Effector memory CD8-positive, alpha-beta T cell (primary cell): ENCODE data around the gene ELP4.
"Not testable (repeated sequence)": the region's sequence is repeated elsewhere in the genome, so short reads cannot be mapped to it uniquely, and the experiment has no call there.

Experiments used
- ATAC-seq: fragments of 150-1000 bp; cut with Tn5 transposase; replicated peaks from 2 replicates; pipeline ENCODE4 v1.10.0; 2021; ENCODE audit warnings: mild to moderate bottlenecking, moderate library complexity
- DNase-seq, 3 experiments: peaks; one replicate each; pipeline ENCODE4 v3.0.0; 2021
- H3K27ac Mint-ChIP-seq, 2 donors: one replicate each; pipeline ENCODE4 v1.8.0; 2022; ENCODE audit warnings: mild to moderate bottlenecking in 2 of 2, mixed read lengths in 2 of 2, moderate library complexity in 2 of 2
- H3K27me3 Mint-ChIP-seq, 2 donors: one replicate each; pipeline ENCODE4 v1.8.0; 2022; ENCODE audit warnings: mixed read lengths in 2 of 2
- H3K36me3 Mint-ChIP-seq: one replicate; pipeline ENCODE4 v1.8.0; 2022; ENCODE audit warnings: mild to moderate bottlenecking, moderate library complexity, mixed read lengths; ENCODE audit not compliant: insufficient read depth
- H3K4me1 Mint-ChIP-seq, 2 donors: one replicate each; pipeline ENCODE4 v1.8.0; 2022; ENCODE audit warnings: low read depth in 2 of 2, mixed read lengths in 2 of 2
- H3K4me3 Mint-ChIP-seq, 2 donors: one replicate each; pipeline ENCODE4 v1.8.0; 2022; ENCODE audit warnings: mild to moderate bottlenecking in 2 of 2, mixed read lengths in 2 of 2, moderate library complexity in 2 of 2
- H3K9me3 Mint-ChIP-seq, 2 donors: one replicate each; pipeline ENCODE4 v1.8.0; 2022; ENCODE audit warnings: mixed read lengths in 2 of 2
- total RNA-seq, 9 experiments: gene quantifications; one replicate each; lab custom pipeline; 2026; lab: John Stamatoyannopoulos, UW

Gene ELP4
- 17.5 to 63.0 (median 28.2) reads per million in 9 experiments for total RNA-seq

GRCh38 chr11:31509429-31510345, at the start of gene ELP4, which contains the start of gene IMMP1L:
TSS of gene ELP4 (plus strand) at chr11:31509767. CDS start at chr11:31509785, 18 bp downstream.
TSS of gene IMMP1L (minus strand) at chr11:31509622. CDS start at chr11:31463276, 46,346 bp downstream.
- H3K4me3 Mint-ChIP-seq = peak within 1 kb of the TSS; percentile 91 to 98
- DNase-seq (peak; percentile 95 to 97 (median 95)), ATAC-seq (peak; percentile 98)
- H3K27me3 Mint-ChIP-seq = no peaks in the 10 kb centered on the region
- peaks cover 28 to 39% of the 10 kb centered on the region in 2 donors for H3K4me1 Mint-ChIP-seq
- no peaks in the 10 kb centered on the region for H3K9me3 Mint-ChIP-seq
- peak within 1 kb of the TSS; percentile 95 to 99 for H3K27ac Mint-ChIP-seq
- H3K36me3 Mint-ChIP-seq = peaks cover 14% of the 10 kb centered on the region

- Mint-ChIP-seq H3K27ac (no peak overlapping the region), H3K9me3 (no peaks in the 10 kb centered on the region), H3K4me3 (no peak overlapping the region), H3K27me3 (no peaks in the 10 kb centered on the region), H3K4me1 (peaks cover 6 to 16% of the 10 kb centered on the region in 2 donors), H3K36me3 (peaks cover 11% of the 10 kb centered on the region)
- DNase-seq = no peak
- ATAC-seq = no peak
Measured at GRCh38 chr11:31464436-31464835, 45.1 kb upstream of the ELP4 start.

- ATAC-seq = no peak
Measured at GRCh38 chr11:31474083-31474482, 35.5 kb upstream of the ELP4 start.

DNA sequence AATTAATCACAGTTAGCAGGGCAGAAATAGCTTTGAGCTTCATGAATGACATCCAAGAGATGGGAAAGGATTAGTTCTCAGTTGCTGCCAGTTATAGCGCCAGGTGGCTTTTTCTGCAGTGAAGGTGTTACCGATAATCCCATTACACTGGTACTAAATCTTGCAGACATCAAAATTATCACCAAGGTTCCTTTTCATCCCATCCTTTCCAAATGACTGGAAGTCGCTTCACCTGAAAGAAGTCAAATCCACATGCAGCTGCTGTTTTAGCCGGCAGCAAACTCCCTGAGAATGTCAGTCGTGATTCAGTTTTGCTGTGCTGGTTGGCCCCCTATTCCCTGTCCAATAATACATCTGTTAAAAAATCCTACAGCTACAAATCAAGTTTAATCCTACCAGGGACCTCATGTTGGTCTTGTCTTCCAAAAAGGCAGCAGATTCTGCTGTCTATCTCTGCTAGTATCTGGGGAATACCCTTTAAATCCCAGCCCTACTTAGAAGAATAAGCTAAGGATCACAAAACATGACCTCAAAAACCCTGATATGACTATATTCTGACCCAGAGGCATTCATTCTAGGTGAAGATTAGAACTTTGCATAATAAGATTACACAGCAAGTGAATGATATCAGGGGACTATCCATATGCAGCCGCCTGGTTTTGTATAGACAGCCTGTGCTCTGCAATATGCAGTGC, 31.9 kb upstream of the ELP4 start:
- Mint-ChIP-seq H3K9me3 (no peaks in the 10 kb centered on the region), H3K4me3 (no peak overlapping the region), H3K27me3 (no peaks in the 10 kb centered on the region), H3K36me3 (no peaks in the 10 kb centered on the region), H3K27ac (no peak overlapping the region), H3K4me1 (peaks cover 2 to 8% of the 10 kb centered on the region in 2 donors)
- ATAC-seq (no peak), DNase-seq (no peak)

More at GRCh38 chr11:31474083-31474482, 35.5 kb upstream of the ELP4 start:
- no peak overlapping the region for H3K4me3 Mint-ChIP-seq
- H3K4me1 Mint-ChIP-seq = peaks cover 7 to 8% of the 10 kb centered on the region in 2 donors
- no peaks in the 10 kb centered on the region for H3K36me3 Mint-ChIP-seq
- H3K27ac Mint-ChIP-seq = no peak overlapping the region
- no peaks in the 10 kb centered on the region for H3K27me3 Mint-ChIP-seq
- H3K9me3 Mint-ChIP-seq = no peaks in the 10 kb centered on the region
- no peak for DNase-seq

- ATAC-seq = no peak
- H3K4me3 Mint-ChIP-seq = no peak overlapping the region
Measured at GRCh38 chr11:31478223-31478590, 31.4 kb upstream of the ELP4 start.

GRCh38 chr11:31479066-31479465, 30.5 kb upstream of the ELP4 start:
- no peaks in the 10 kb centered on the region for H3K27me3 Mint-ChIP-seq
- no peaks in the 10 kb centered on the region for H3K9me3 Mint-ChIP-seq
- no peaks in the 10 kb centered on the region for H3K36me3 Mint-ChIP-seq
- peaks cover 2 to 15% of the 10 kb centered on the region in 2 donors for H3K4me1 Mint-ChIP-seq
- no peak overlapping the region for H3K27ac Mint-ChIP-seq
- no peak for DNase-seq
- no peak for ATAC-seq
- no peak overlapping the region for H3K4me3 Mint-ChIP-seq

More at GRCh38 chr11:31478223-31478590, 31.4 kb upstream of the ELP4 start:
- H3K27ac Mint-ChIP-seq = no peak overlapping the region
- DNase-seq = no peak
- no peaks in the 10 kb centered on the region for H3K36me3 Mint-ChIP-seq
- no peaks in the 10 kb centered on the region for H3K9me3 Mint-ChIP-seq
- no peaks in the 10 kb centered on the region for H3K27me3 Mint-ChIP-seq
- peaks cover 2 to 12% of the 10 kb centered on the region in 2 donors for H3K4me1 Mint-ChIP-seq

DNA sequence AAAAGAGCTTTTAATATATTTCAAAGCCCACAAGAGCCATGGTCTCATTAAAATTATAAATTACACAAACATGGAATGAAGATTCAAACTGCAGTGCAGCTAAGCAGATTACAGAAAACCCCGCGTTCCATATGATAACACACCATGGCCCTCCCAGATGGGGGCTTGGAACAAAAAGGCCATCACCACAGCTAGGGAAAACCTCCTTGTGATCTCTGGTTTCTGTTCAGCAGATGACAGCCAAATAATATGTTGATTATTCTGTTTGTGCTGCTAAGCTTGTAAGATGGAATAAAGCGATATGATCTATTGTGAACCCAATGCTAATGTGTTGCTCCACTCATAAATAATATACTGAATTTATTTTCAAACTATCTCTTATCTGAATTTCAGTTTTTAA, 28.6 kb upstream of the ELP4 start:
- Mint-ChIP-seq H3K4me1 (peaks cover 4 to 23% of the 10 kb centered on the region in 2 donors), H3K27ac (no peak overlapping the region), H3K27me3 (no peaks in the 10 kb centered on the region), H3K36me3 (no peaks in the 10 kb centered on the region), H3K9me3 (no peaks in the 10 kb centered on the region), H3K4me3 (no peak overlapping the region)
- no peak for DNase-seq
- ATAC-seq = no peak

DNA sequence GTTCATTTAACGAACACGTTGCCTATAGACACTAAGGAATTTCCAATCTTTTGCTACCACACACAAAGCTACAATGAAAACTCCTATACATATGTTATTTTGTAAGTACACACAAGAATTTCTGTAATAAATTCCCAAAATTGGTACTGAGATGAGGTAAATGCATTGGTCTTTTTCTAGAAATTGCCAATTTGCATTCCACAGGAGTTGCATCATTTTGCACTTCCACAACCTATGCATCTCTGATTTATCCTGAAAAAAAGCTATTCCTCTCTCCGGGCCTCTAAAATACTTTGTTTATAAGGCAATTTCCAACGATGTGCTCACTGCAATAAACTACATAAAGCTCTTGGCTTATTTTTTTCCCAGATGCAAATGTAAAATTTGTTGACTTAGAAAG, 25.1 kb upstream of the ELP4 start:
- H3K27me3 Mint-ChIP-seq = no peaks in the 10 kb centered on the region

GRCh38 chr11:31487848-31488247, 21.7 kb upstream of the ELP4 start:
- ATAC-seq = no peak
- peak in 1 of 3 experiments; percentile 10 for DNase-seq
- no peak overlapping the region for H3K27ac Mint-ChIP-seq

More for the DNA sequence above, 25.1 kb upstream of the ELP4 start:
- H3K4me1 Mint-ChIP-seq = peaks cover 4 to 28% of the 10 kb centered on the region in 2 donors
- no peak for ATAC-seq
- H3K9me3 Mint-ChIP-seq = no peaks in the 10 kb centered on the region
- no peak overlapping the region for H3K27ac Mint-ChIP-seq
- no peak overlapping the region for H3K4me3 Mint-ChIP-seq
- H3K36me3 Mint-ChIP-seq = no peaks in the 10 kb centered on the region
- DNase-seq = no peak

GRCh38 chr11:31492320-31492913, 17.1 kb upstream of the ELP4 start:
- H3K27ac Mint-ChIP-seq = no peak overlapping the region
- no peaks in the 10 kb centered on the region for H3K9me3 Mint-ChIP-seq
- H3K27me3 Mint-ChIP-seq = no peaks in the 10 kb centered on the region
- H3K4me1 Mint-ChIP-seq = peaks cover 19 to 40% of the 10 kb centered on the region in 2 donors
- no peak for ATAC-seq
- no peak for DNase-seq
- no peak overlapping the region for H3K4me3 Mint-ChIP-seq
- H3K36me3 Mint-ChIP-seq = peaks cover 12% of the 10 kb centered on the region

More at GRCh38 chr11:31487848-31488247, 21.7 kb upstream of the ELP4 start:
- no peaks in the 10 kb centered on the region for H3K9me3 Mint-ChIP-seq
- H3K36me3 Mint-ChIP-seq = no peaks in the 10 kb centered on the region
- H3K4me3 Mint-ChIP-seq = no peak overlapping the region
- H3K27me3 Mint-ChIP-seq = no peaks in the 10 kb centered on the region
- H3K4me1 Mint-ChIP-seq = peaks cover 15 to 39% of the 10 kb centered on the region in 2 donors

DNA sequence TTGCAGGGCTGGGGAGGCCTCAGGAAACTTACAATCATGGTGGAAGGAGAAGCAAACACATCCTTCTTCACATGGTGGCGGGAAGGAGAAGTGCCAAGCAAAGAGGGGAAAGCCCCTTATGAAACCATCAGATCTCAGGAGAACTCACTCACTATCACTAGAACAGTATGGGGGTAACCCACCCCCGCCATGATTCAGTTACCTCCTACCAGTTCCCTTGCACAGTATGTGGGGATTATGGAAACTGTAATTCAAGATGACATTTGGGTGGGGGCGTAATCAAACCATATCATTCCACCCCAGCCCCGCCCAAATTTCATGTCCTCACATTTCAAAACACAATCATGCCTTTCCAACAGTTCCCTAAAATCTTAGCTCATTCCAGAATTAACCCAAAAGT, 16.3 kb upstream of the ELP4 start:
- no peaks in the 10 kb centered on the region for H3K27me3 Mint-ChIP-seq
- ATAC-seq (no peak), DNase-seq (no peak)
- no peaks in the 10 kb centered on the region for H3K9me3 Mint-ChIP-seq
- peaks cover 16 to 35% of the 10 kb centered on the region in 2 donors for H3K4me1 Mint-ChIP-seq
- H3K27ac Mint-ChIP-seq = peak overlapping the region in 1 of 2 donors; percentile 29
- peaks cover 12% of the 10 kb centered on the region for H3K36me3 Mint-ChIP-seq
- no peak overlapping the region for H3K4me3 Mint-ChIP-seq

DNA sequence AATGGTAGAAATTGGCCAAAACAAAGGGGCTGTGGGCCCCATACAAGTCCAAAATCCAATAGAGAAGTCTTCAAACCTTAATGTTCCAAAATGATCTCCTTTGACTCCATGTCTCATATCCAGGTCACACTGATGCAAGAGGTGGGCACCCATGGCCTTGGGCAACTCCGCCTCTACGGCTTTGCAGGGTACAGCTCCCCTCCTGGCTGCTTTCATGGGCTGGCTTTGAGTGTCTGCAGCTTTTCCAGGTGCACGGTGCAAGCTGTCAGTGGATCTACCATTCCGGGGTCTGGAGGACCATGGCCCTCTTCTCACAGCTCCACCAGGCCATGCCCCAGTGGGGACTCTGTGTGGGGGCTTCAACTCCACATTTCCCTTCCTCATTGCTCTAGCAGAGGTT, 15.8 kb upstream of the ELP4 start:
- H3K36me3 Mint-ChIP-seq = peaks cover 12% of the 10 kb centered on the region

GRCh38 chr11:31499576-31500178, 9.9 kb upstream of the ELP4 start:
- no peak for DNase-seq

More for the DNA sequence above, 15.8 kb upstream of the ELP4 start:
- H3K27ac Mint-ChIP-seq, ATAC-seq, H3K4me3 Mint-ChIP-seq, DNase-seq, H3K27me3 Mint-ChIP-seq, H3K9me3 Mint-ChIP-seq: not testable (repeated sequence)
- peaks cover 16 to 38% of the 10 kb centered on the region in 2 donors for H3K4me1 Mint-ChIP-seq

More at GRCh38 chr11:31499576-31500178, 9.9 kb upstream of the ELP4 start:
- Mint-ChIP-seq H3K4me1 (peaks cover 7 to 16% of the 10 kb centered on the region in 2 donors), H3K27me3 (no peaks in the 10 kb centered on the region), H3K4me3 (no peak overlapping the region), H3K27ac (no peak overlapping the region), H3K36me3 (peaks cover 20% of the 10 kb centered on the region), H3K9me3 (no peaks in the 10 kb centered on the region)
- ATAC-seq = no peak
